Kidney tubule cell (primary cell): Measurements from ENCODE around the gene VILL.

Experiments used
- DNase-seq: peaks from one replicate; pipeline ENCODE4 v3.0.0-alpha.2; 2018; ENCODE audit warnings: low spot score

VILL gene

GRCh38 chr3:37990527-37990926, at the start of gene VILL:
Gene VILL (plus strand): TSS chr3:37990786. CDS start chr3:37993673, 2,887 bp downstream.
- peak; percentile 54 for DNase-seq

GRCh38 chr3:37941608-37942508, 48.7 kb upstream of the VILL start:
- no peak for DNase-seq

- DNase-seq, result no peak
These were observed 47.9 kb upstream of the VILL start for GRCh38 chr3:37942646-37943045.

GRCh38 chr3:37943126-37943525, 47.5 kb upstream of the VILL start:
- DNase-seq, result no peak

- DNase-seq, result no peak
These were observed 46.8 kb upstream of the VILL start for GRCh38 chr3:37943631-37944314.

- DNase-seq, result peak; percentile 46
These were observed 46.2 kb upstream of the VILL start for GRCh38 chr3:37944391-37944842.

- no peak for DNase-seq
These were observed 45.3 kb upstream of the VILL start for GRCh38 chr3:37945156-37945806.

GRCh38 chr3:37945807-37946530, 44.6 kb upstream of the VILL start:
- DNase-seq, result peak; percentile 76

GRCh38 chr3:37946531-37946889, 44.1 kb upstream of the VILL start:
- no peak for DNase-seq

GRCh38 chr3:37949866-37950265, 40.7 kb upstream of the VILL start:
- DNase-seq, result no peak

GRCh38 chr3:37952564-37952963, 38.0 kb upstream of the VILL start:
- DNase-seq, result peak; percentile 62

- DNase-seq, result no peak
These were observed 37.4 kb upstream of the VILL start for GRCh38 chr3:37953226-37953625.

GRCh38 chr3:37953707-37954394, 36.7 kb upstream of the VILL start:
- DNase-seq, result no peak

GRCh38 chr3:37954881-37955280, 35.7 kb upstream of the VILL start:
- DNase-seq, result no peak

GRCh38 chr3:37955918-37956707, 34.5 kb upstream of the VILL start:
- no peak for DNase-seq

- no peak for DNase-seq
These were observed 33.7 kb upstream of the VILL start for GRCh38 chr3:37956723-37957538.

- DNase-seq, result no peak
These were observed 33.0 kb upstream of the VILL start for GRCh38 chr3:37957539-37957936.

GRCh38 chr3:37961622-37962431, 28.8 kb upstream of the VILL start:
- DNase-seq, result peak; percentile 22

- peak; percentile 42 for DNase-seq
These were observed 27.6 kb upstream of the VILL start for GRCh38 chr3:37963016-37963415.
